Islet precursor cell (in vitro differentiated cells): ENCODE results near the gene VAV3.

Source experiments
- DNase-seq: peaks from one replicate; pipeline ENCODE4 v3.0.0-alpha.2; 2018

Gene VAV3

DNA sequence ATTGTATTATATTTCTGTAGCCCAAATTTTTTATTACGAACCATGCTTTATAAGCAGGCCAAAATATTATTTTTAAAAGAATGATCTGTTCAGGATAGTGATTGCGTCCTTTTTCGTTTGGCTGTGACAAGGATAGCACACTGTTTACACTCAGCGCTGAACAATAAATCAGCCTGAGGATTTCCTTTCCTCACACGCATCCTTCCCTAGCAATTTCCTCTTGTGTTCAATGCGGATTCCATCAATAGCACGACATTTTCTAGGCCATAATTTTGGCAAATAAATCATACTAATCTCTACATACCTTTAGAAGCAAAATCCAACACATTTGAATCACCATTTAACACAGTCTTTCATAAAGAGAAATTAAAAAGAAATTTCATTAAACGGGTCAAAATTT, 1.6 kb upstream of the VAV3 start:
- DNase-seq, result no peak

DNA sequence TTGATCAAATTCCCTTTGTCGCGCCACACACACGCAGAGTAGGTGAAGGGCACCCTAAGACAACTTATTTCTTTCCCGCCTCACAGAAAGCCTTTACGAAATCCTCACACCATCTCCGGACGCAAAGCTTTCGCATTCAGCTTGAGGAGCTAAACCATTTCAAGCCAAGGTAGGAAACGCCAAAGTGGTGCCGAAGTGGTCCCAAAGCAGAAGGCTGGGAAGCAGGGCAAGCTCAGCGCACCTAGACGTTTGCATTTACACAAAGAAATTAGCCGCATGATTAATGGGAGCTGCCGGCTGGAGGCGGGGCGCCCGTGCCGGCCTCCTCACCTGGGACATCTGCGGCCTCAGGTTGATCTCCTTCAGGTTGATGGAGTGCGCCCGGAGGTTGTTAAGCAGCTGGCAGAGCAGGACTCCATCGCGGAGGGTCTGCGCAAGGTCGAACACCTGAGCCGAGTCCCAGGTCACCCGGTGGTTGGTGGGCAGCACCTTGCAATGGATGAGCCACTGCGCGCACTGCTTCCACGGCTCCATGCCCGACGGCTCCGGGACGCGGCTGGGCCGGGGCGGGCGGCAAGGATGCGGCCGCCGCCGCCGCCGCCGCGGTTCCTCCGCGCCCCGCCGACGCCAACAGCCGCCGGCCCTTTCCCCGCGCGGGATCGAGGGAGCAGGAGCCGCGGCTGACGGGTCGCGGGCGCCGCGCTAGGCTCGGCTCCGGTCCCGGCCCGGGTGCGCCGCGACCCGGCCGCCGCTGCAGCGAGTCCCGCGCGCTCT, 457 bp downstream of the VAV3 start:
- peak; percentile 62 for DNase-seq

DNA sequence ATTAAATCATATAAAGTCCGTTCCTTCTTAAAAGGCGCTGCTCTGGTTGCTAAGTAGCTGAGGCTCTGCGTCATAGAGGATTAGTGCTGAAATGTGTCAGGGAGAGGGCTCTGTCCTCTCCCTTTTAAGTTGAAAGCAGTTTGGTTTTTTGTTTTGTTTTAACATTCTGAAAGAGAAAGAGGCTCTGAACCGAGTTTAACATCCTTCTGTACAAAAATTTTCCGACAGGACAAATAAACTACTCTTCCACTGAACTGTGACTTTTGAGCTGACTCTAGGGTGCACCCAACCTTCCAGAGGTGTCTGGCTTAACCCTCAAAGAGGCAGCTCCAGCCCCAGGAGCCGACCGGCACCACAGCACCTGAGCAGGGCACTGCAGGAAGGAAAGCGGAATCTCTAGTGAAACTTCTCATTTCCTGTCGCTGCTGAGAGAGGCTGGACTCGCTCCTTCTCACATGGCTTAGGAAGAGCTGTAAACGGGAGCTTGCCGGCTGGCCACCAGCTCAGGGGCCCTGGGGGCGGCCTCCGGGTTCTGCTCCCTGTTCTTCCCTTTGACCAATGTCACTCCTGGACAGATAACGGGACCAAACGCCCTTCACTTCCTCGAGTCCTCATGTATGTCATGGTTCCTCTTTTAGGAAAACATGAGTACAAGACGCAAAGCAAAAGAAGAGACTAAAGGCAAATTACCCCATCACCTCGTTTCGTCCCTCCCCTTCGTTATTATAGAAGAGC, 1.2 kb downstream of the VAV3 start:
- DNase-seq, result peak; percentile 73

- no peak for DNase-seq
These were observed 2.0 kb downstream of the VAV3 start for GRCh38 chr1:107963008-107963407.

DNA sequence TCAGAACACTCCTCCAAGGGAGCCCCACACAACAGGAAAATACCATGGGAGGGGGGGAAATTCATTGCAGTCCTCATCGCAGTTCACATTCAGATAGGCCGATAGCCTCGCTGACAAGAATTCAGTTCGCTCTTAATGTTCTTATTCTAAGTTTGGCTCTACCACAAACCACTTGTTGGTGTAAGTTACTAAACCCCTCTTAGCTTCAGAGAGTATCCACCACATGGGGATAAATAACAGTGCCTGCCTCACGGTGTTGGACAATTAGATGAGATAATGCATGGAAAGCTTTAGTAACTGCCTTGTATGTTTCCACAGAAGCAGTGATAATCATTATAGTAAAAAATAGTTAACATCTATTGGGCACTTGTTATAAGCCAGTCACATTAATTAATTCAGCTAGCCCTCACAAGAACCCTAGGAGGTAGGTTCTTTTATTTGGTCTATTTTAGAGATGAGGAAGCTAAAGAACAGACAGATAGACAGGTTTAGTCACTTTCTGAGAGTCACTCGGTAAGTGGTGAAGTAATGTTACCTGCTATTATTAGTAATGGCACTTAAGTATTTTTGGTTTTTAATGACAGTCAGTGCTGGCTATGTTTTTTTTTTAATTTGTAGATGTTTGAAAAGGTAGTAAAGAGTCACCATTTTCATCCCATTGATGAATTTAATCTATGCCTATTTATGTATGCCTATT, 10.1 kb downstream of the VAV3 start:
- DNase-seq, result no peak

DNA sequence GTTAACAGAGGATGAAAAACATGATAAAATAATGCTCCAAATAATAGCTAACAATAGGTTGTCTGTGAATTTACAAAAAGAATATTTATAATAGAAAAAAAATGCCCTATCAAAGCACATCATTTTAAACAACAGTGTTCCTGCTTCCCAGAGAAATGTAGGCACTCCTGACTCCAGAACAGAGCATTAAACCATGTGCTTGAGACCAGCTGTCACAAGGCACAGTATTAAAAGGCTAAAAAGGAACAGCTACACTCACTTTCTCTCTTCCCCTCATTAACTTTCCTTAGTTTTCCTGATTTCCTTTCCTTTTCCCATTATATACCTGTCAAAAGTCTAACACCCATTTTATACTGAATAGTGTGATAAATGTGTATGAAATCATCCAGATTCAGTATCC, 10.9 kb downstream of the VAV3 start:
- DNase-seq, result no peak

GRCh38 chr1:107953556-107953955, 11.4 kb downstream of the VAV3 start:
- DNase-seq, result no peak

- DNase-seq, result no peak
These were observed 12.0 kb downstream of the VAV3 start for GRCh38 chr1:107952989-107953388.

DNA sequence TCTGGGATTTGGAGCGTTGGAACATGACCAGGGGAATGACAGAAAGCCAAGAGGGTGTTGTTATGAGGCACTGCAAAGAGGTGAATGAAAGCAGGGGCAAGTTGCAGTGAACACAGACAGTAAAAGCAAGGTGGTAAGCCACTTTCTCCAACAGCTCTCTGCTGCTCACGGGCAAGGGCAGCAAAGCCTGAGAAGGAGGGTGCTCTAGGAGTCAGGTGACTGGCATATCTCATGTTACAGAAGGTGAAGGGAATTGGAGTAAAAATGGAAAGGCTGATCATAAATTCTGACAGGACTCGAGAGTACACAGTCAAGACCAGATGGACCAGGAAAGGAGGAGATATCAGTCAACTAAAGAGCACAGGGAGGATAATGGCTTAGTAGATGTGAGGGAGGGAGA, 14.5 kb downstream of the VAV3 start:
- no peak for DNase-seq

DNA sequence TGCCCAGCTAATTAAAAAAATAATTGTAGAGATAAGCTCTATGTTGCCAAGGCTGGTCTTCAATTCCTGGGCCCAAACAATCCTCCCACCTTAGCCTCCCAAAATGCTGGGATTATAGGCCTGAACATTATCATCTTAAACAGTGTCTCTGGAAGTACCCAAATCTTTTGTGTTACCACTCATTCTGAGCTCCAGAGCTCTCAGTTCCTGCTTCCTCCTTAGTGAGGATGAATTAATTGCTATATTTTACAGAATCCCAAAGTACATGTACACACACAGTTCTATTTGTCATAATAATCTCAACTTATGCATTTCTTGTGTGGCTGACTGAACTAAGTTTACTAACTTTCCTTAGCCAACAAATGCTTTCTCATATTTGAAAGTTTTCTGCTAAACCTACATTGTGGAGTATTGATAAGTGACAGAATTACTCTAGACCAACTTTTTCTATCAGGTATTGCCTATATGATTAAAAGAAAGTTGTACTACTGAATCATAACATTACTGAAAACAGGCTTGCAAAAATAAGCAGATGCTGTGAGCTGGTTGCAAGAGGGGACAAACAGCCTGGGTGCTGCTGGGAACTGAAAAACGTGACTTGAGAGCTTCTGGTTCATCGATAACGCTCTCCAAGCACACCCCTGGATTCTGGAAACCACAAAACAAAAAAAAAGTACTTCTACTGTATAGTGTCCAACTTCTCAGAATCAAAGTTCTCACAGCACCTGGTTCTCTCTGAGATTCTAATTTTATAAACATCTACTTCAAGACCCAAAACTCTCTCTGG, 15.3 kb downstream of the VAV3 start:
- no peak for DNase-seq

DNA sequence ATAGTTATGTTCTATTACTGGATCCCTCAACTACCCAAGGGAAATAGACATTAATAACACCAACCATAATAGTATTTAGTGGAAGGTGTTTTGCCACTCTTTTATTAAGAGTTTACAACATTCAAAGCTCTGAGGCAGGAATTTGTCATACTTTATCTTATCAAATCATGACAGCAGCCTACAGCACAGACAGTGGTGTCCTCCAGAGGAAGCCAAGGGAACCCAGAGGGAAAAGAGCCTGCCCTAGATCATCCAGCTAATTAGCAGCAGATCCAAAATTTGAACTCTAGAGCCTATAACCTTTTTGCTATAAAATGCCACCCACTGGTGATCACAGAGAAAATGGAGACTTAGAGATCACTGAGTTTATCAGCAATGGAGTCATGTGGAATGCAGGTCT, 18.2 kb downstream of the VAV3 start:
- no peak for DNase-seq

DNA sequence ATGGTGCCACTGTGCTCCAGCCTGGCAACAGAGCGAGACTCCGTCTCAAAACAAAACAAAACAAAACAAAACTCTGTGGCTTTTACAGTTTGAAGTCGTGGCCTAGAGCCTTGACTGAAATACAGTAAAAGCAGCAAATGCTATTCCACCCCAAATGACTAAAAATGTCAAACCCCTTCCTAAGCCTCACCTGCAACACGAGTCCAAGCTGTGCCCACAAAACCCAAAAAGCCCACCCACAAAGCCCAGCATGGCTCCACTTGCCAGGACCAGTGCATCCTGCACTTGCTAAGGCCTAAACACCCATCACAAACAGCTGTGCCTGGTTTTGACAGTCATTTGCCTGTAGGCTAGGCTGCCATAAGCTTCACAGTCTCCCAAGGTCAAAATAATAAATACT, 21.3 kb downstream of the VAV3 start:
- DNase-seq, result no peak

GRCh38 chr1:107942814-107943213, 22.2 kb downstream of the VAV3 start:
- no peak for DNase-seq

GRCh38 chr1:107941531-107941930, 23.4 kb downstream of the VAV3 start:
- DNase-seq, result no peak

GRCh38 chr1:107941123-107941522, 23.9 kb downstream of the VAV3 start:
- no peak for DNase-seq

DNA sequence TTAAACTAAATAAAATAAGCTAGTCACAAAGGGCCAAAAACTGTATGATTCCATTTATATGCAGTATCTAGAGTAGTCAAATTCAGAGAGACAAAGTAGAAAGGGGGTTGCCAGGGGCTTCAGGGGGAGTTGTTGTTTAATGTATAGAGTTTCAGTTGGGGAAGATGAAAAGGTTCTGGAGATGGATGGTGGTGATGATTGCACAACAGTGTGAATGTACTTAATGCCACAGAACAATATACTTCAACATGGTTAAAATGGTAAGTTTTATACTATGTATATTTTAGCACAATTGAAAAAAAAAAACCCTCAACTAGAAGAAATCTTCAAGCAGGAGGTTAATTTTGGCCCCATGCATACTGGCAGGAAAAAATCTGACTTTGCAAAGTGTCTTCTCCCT, 24.3 kb downstream of the VAV3 start:
- DNase-seq, result no peak

DNA sequence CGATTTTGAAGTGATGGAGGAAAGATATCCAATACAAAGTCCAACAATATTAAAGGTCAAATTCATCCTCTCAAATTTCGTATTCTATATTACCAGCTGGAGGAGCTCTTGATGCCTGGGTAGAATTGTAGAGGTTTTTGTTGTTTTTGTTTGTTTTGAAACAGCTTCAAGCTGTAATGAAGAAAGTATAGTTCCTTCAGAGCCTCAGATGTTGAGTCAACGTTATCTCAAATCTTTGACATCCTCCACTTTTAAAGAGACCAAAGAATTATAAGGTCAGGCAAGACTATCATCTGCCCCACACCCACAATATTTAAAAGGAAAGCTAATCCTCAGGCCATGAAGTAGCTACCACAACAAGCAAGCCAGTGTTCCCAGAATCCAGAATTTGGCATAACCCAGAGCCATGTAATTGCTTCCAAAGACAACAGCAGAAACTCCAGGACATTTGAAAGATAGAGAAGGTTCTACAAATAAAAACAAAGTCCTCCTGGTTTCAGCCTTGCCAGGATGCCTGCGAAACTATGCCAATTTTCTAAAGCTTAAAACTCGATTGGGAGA, 24.9 kb downstream of the VAV3 start:
- no peak for DNase-seq

DNA sequence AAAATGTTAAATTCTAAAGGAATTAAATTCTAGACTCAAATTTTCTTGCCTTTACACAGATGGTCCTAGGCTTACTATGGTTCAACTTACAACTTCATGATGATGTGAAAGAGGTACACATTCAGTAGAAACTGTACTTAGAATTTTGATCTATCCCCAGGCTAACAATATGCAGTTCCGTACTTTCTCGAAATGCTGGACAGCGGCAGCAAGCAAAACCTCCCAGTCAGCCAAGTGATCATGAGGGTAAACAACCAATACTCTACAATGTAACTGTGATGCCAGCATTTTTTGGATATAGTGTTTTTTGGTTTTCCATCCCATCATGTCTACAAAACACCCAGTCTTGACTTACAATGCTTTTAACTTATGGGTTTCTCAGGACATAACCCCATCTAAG, 25.7 kb downstream of the VAV3 start:
- DNase-seq, result no peak

GRCh38 chr1:107936498-107937481, 28.2 kb downstream of the VAV3 start:
- DNase-seq, result peak; percentile 95

GRCh38 chr1:107935396-107936064, 29.4 kb downstream of the VAV3 start:
- no peak for DNase-seq

GRCh38 chr1:107934578-107934977, 30.4 kb downstream of the VAV3 start:
- no peak for DNase-seq
